HG03469 (cell line): Measurements from ENCODE around the gene PLXDC2.
"Not testable (repeated sequence)": the region's sequence is repeated elsewhere in the genome, so short reads cannot be mapped to it uniquely, and the experiment has no call there.

Source experiments
- ATAC-seq: cut with Tn5 transposase; IDR thresholded peaks from one replicate; pipeline ENCODE4 v1.9.1; 2021; ENCODE audit warnings: mild to moderate bottlenecking, moderate library complexity, moderate number of reproducible peaks; ENCODE audit not compliant: unreplicated experiment

PLXDC2 gene

GRCh38 chr10:20013991-20014750 lies 197.9 kb downstream of the PLXDC2 start:
- ATAC-seq = no peak

GRCh38 chr10:20017961-20018360 lies 201.7 kb downstream of the PLXDC2 start:
- no peak for ATAC-seq

- ATAC-seq = no peak
Observed at GRCh38 chr10:20020677-20021076, 204.4 kb downstream of the PLXDC2 start.

GRCh38 chr10:20029523-20029922 lies 213.3 kb downstream of the PLXDC2 start:
- ATAC-seq = no peak

GRCh38 chr10:20033476-20033875 lies 217.2 kb downstream of the PLXDC2 start:
- no peak for ATAC-seq

GRCh38 chr10:20034732-20035131 lies 218.5 kb downstream of the PLXDC2 start:
- ATAC-seq = no peak

- no peak for ATAC-seq
Observed at GRCh38 chr10:20040012-20040411, 223.8 kb downstream of the PLXDC2 start.

- ATAC-seq = no peak
Observed at GRCh38 chr10:20041931-20042330, 225.7 kb downstream of the PLXDC2 start.

- ATAC-seq = not testable (repeated sequence)
Observed at GRCh38 chr10:20045100-20045499, 228.9 kb downstream of the PLXDC2 start.

GRCh38 chr10:20048161-20048560 lies 231.9 kb downstream of the PLXDC2 start:
- no peak for ATAC-seq

- ATAC-seq = no peak
Observed at GRCh38 chr10:20058135-20058534, 241.9 kb downstream of the PLXDC2 start.

GRCh38 chr10:20059084-20059835 lies 243.0 kb downstream of the PLXDC2 start:
- ATAC-seq = no peak

- no peak for ATAC-seq
Observed at GRCh38 chr10:20065814-20066213, 249.6 kb downstream of the PLXDC2 start.

- no peak for ATAC-seq
Observed at GRCh38 chr10:20073167-20073566, 256.9 kb downstream of the PLXDC2 start.

GRCh38 chr10:20075713-20076112 lies 259.5 kb downstream of the PLXDC2 start:
- no peak for ATAC-seq

GRCh38 chr10:20084451-20084850 lies 268.2 kb downstream of the PLXDC2 start:
- no peak for ATAC-seq

GRCh38 chr10:20085115-20085514 lies 268.9 kb downstream of the PLXDC2 start:
- ATAC-seq = no peak

GRCh38 chr10:20087353-20087752 lies 271.1 kb downstream of the PLXDC2 start:
- ATAC-seq = no peak

GRCh38 chr10:20088061-20088701 lies 271.9 kb downstream of the PLXDC2 start:
- no peak for ATAC-seq

GRCh38 chr10:20089879-20090278 lies 273.6 kb downstream of the PLXDC2 start:
- no peak for ATAC-seq

GRCh38 chr10:20090831-20091230 lies 274.6 kb downstream of the PLXDC2 start:
- ATAC-seq = no peak

GRCh38 chr10:20091698-20092097 lies 275.5 kb downstream of the PLXDC2 start:
- no peak for ATAC-seq
